ENCODE data around the gene ZNF189. TPM values are rescaled to one million over a fixed set of nuclear protein-coding genes. Genes with fewer than 3 reads are reported as not detected.
"Not testable (repeated sequence)": the region's sequence is repeated elsewhere in the genome, so short reads cannot be mapped to it uniquely, and the experiment has no call there.

Gene ZNF189
- total RNA-seq, 1 donor from 2014 or later: 11.7 TPM

GRCh38 chr9:101367323-101367722 lies 31.3 kb upstream of the ZNF189 start:
- Mint-ChIP-seq H3K9me3 (peaks cover 7% of the 10 kb centered on the region), H3K36me3 (ENCODE audit: low read depth) (no peaks in the 10 kb centered on the region), H3K27me3 (peaks cover 2% of the 10 kb centered on the region), H3K27ac (no peak overlapping the region), H3K4me3 (no peak overlapping the region), H3K4me1 (no peaks in the 10 kb centered on the region)
- intact Hi-C loops (cut with micrococcal nuclease): no loop called here
- DNase-seq: no peak

- peaks cover 4% of the 10 kb centered on the region for H3K27me3 Mint-ChIP-seq
- peaks cover 7% of the 10 kb centered on the region for H3K9me3 Mint-ChIP-seq
These were observed 29.4 kb upstream of the ZNF189 start for GRCh38 chr9:101369286-101369685.

DNA sequence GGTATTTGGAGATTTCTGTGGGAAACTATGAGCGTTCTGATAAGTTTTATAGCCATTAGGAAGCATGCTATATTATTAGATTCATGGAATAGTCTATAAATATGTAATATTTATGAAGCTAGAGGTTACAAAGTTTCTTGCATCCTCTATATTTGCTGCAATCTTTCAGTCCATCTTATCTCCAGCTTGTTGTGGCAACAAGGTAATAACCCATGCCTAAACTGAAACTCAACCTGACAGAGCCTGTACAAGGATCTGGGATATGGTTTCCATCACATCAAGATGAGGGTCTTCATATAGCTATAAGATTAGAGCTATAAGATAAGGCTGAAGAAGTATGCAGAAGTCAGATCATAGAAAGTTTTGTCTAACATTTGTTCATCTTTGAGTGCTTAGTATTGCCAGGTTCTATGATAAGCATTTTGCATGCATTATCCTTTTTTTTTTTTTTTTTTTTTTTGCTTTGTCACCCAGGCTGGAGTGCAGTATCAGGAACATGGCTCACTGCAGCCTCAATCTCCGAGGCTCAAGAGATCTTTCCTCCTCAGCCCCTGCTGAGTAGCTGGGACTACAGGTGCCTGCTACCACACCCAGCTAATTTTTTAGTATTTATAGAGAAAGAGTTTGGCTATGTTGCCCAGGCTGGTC lies 28.6 kb upstream of the ZNF189 start:
- peaks cover 7% of the 10 kb centered on the region for H3K9me3 Mint-ChIP-seq
- DNase-seq: no peak
- no peak overlapping the region for H3K4me3 Mint-ChIP-seq
- no peaks in the 10 kb centered on the region for H3K4me1 Mint-ChIP-seq
- H3K36me3 Mint-ChIP-seq (ENCODE audit: low read depth): no peaks in the 10 kb centered on the region
- H3K27me3 Mint-ChIP-seq: peaks cover 4% of the 10 kb centered on the region
- no peak overlapping the region for H3K27ac Mint-ChIP-seq
- intact Hi-C loops (cut with micrococcal nuclease): no loop called here

More at GRCh38 chr9:101369286-101369685, 29.4 kb upstream of the ZNF189 start:
- DNase-seq: no peak
- no peaks in the 10 kb centered on the region for H3K4me1 Mint-ChIP-seq
- no peak overlapping the region for H3K27ac Mint-ChIP-seq
- no peak overlapping the region for H3K4me3 Mint-ChIP-seq
- H3K36me3 Mint-ChIP-seq (ENCODE audit: low read depth): no peaks in the 10 kb centered on the region
- intact Hi-C loops (cut with micrococcal nuclease): no loop called here

GRCh38 chr9:101371813-101372212 lies 26.8 kb upstream of the ZNF189 start:
- no peaks in the 10 kb centered on the region for H3K36me3 Mint-ChIP-seq (ENCODE audit: low read depth)
- H3K4me1 Mint-ChIP-seq: no peaks in the 10 kb centered on the region
- H3K4me3 Mint-ChIP-seq: no peak overlapping the region
- no peak for DNase-seq
- H3K27me3 Mint-ChIP-seq: peaks cover 4% of the 10 kb centered on the region
- H3K9me3 Mint-ChIP-seq: peaks cover 14% of the 10 kb centered on the region
- H3K27ac Mint-ChIP-seq: no peak overlapping the region
- intact Hi-C loops (cut with micrococcal nuclease): no loop called here

- intact Hi-C loops (cut with micrococcal nuclease): no loop called here
These were observed 26.1 kb upstream of the ZNF189 start for GRCh38 chr9:101372327-101373118.

GRCh38 chr9:101375546-101375945 lies 23.1 kb upstream of the ZNF189 start:
- Mint-ChIP-seq H3K9me3 (peaks cover 18% of the 10 kb centered on the region), H3K27ac (no peak overlapping the region), H3K36me3 (ENCODE audit: low read depth) (no peaks in the 10 kb centered on the region), H3K27me3 (peaks cover 9% of the 10 kb centered on the region), H3K4me3 (no peak overlapping the region), H3K4me1 (no peaks in the 10 kb centered on the region)
- intact Hi-C loops (cut with micrococcal nuclease): no loop called here
- DNase-seq: no peak

More at GRCh38 chr9:101372327-101373118, 26.1 kb upstream of the ZNF189 start:
- no peak for DNase-seq
- H3K4me3 Mint-ChIP-seq: no peak overlapping the region
- H3K36me3 Mint-ChIP-seq (ENCODE audit: low read depth): no peaks in the 10 kb centered on the region
- no peak overlapping the region for H3K27ac Mint-ChIP-seq
- H3K27me3 Mint-ChIP-seq: peaks cover 4% of the 10 kb centered on the region
- H3K9me3 Mint-ChIP-seq: peaks cover 14% of the 10 kb centered on the region
- no peaks in the 10 kb centered on the region for H3K4me1 Mint-ChIP-seq

DNA sequence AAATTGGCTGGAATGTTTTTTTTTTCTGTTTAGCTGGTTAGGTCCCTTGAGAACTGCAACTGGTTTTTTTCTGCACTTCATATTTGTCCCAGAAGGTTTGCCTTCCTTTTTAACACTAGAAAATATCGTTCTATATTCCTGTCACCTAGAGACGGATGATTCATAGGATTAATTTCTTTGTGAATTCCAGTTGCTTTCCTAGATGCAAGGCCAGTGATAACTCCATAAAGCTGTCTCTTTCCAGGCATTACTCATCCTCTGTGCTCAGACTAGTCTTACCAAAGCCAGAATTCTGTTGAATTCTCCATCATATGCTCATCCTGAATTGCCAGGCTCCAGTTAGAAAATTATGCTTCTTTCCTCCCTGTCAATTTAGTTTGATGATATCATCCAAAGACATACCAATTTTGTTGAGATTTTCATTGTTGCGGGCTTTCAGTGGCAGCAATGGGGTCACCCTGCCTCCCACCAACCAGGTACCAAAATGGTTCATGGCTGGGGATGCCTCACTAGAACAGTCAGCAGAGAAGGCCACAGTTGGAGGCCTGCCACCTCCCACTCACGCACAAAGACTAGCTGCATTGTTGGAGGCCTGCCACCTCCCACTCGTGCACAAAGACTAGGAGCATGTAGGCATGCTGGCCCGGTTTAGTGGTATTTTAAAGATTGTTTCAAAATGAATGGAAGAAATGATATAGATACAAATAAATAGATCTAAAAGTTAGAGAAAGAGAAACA lies 22.4 kb upstream of the ZNF189 start:
- Mint-ChIP-seq H3K4me3 (no peak overlapping the region), H3K27ac (no peak overlapping the region), H3K27me3 (peaks cover 9% of the 10 kb centered on the region), H3K9me3 (peaks cover 17% of the 10 kb centered on the region), H3K36me3 (ENCODE audit: low read depth) (no peaks in the 10 kb centered on the region), H3K4me1 (no peaks in the 10 kb centered on the region)
- no peak for DNase-seq
- intact Hi-C loops (cut with micrococcal nuclease): no loop called here

DNA sequence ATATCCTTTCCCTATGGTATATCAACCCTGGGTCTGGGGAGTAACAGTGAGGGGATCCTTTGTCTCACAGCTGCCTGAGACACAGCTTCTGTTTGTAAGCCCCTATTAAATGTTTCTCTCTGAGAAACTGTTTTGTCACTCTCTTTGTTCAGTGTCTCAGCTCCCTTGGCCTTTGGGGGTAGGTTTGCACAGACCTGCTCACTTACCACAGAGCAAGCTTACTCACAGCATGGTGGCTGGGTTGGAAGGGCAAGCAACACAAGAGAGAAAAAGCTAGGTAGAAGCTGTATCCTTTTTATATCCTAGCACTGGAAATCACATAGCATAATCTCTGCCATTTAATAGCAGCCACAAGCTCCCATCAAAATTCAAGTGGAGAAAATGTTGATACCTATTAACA lies 18.4 kb upstream of the ZNF189 start:
- no peak overlapping the region for H3K27ac Mint-ChIP-seq
- DNase-seq: no peak
- no peaks in the 10 kb centered on the region for H3K4me1 Mint-ChIP-seq
- H3K4me3 Mint-ChIP-seq: no peak overlapping the region
- peaks cover 6% of the 10 kb centered on the region for H3K36me3 Mint-ChIP-seq (ENCODE audit: low read depth)
- peaks cover 7% of the 10 kb centered on the region for H3K27me3 Mint-ChIP-seq
- intact Hi-C loops (cut with micrococcal nuclease): no loop called here
- peaks cover 10% of the 10 kb centered on the region for H3K9me3 Mint-ChIP-seq

GRCh38 chr9:101381118-101381517 lies 17.5 kb upstream of the ZNF189 start:
- H3K9me3 Mint-ChIP-seq: peaks cover 9% of the 10 kb centered on the region

GRCh38 chr9:101381833-101382342 lies 16.8 kb upstream of the ZNF189 start:
- no peak overlapping the region for H3K4me3 Mint-ChIP-seq
- H3K27ac Mint-ChIP-seq: no peak overlapping the region
- H3K27me3 Mint-ChIP-seq: peaks cover 7% of the 10 kb centered on the region
- no peaks in the 10 kb centered on the region for H3K4me1 Mint-ChIP-seq
- peaks cover 14% of the 10 kb centered on the region for H3K36me3 Mint-ChIP-seq (ENCODE audit: low read depth)
- intact Hi-C loops (cut with micrococcal nuclease): no loop called here
- peaks cover 7% of the 10 kb centered on the region for H3K9me3 Mint-ChIP-seq
- DNase-seq: no peak

More at GRCh38 chr9:101381118-101381517, 17.5 kb upstream of the ZNF189 start:
- Mint-ChIP-seq H3K27ac (no peak overlapping the region), H3K36me3 (ENCODE audit: low read depth) (peaks cover 12% of the 10 kb centered on the region), H3K4me3 (no peak overlapping the region), H3K27me3 (peaks cover 7% of the 10 kb centered on the region), H3K4me1 (no peaks in the 10 kb centered on the region)
- intact Hi-C loops (cut with micrococcal nuclease): no loop called here
- DNase-seq: no peak

DNA sequence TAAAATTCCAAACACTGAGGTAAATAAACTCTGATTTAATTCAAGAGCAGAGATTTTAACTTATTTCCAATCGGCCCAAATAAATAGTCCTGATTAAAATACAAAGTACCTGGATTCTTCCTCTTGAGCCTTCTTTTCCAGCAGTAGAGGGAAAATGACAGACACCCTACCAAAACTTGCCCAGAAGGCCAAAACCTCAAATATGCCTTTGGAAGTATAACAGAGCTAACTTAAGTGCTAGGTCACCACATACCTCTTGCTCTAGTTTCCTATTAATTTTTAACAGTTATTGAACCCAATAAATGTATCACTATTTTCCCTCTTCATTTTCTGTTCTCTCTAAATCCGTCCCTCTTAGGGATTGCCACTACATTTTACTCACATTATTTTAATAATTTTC lies 15.3 kb upstream of the ZNF189 start:
- H3K27me3 Mint-ChIP-seq: peaks cover 3% of the 10 kb centered on the region
- H3K4me1 Mint-ChIP-seq: peaks cover 2% of the 10 kb centered on the region
- H3K27ac Mint-ChIP-seq: no peak overlapping the region
- H3K36me3 Mint-ChIP-seq (ENCODE audit: low read depth): peaks cover 21% of the 10 kb centered on the region
- intact Hi-C loops (cut with micrococcal nuclease): no loop called here
- H3K9me3 Mint-ChIP-seq: peaks cover 3% of the 10 kb centered on the region
- H3K4me3 Mint-ChIP-seq: no peak overlapping the region
- DNase-seq: no peak

GRCh38 chr9:101384873-101385536 lies 13.6 kb upstream of the ZNF189 start, which contains the start of gene BAAT:
Gene BAAT (minus strand): TSS chr9:101385006. CDS start chr9:101371404, 13,602 bp downstream.
- H3K4me3 Mint-ChIP-seq; H3K27ac Mint-ChIP-seq; DNase-seq; H3K9me3 Mint-ChIP-seq; intact Hi-C loops (cut with micrococcal nuclease); H3K27me3 Mint-ChIP-seq; H3K4me1 Mint-ChIP-seq: not testable (repeated sequence)
- H3K36me3 Mint-ChIP-seq (ENCODE audit: low read depth): peaks cover 30% of the 10 kb centered on the region

DNA sequence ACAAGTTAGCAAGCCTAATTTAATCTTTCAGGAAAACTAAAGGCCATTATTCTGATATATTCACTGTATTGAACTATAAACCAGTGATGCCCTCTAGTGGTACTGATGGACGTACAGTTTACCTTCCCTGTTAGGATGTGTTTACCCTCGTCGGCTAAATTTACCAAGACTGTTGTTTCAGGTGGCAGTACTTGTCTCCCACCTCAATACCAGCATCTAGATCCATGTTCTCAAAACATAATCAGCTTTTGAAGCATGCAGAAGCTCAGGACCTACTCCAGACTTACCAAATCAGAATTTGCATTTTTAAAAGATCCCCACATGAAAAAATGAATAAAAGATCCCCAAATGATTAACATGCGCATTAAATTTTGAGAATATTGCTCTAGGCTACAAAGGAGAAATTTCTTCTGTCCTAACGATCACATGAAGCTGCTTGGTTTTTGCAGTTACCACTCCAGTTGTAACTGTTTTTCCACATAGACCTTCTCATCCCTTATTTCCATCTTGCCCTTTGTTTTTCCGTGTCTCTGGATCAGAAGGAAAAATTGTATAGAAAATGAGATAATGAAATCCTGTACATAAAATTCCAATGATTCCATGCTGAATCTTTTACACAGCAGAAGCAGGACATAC lies 10.7 kb upstream of the ZNF189 start:
- H3K9me3 Mint-ChIP-seq: peaks cover 20% of the 10 kb centered on the region
- peaks cover 59% of the 10 kb centered on the region for H3K36me3 Mint-ChIP-seq (ENCODE audit: low read depth)
- H3K27ac Mint-ChIP-seq: no peak overlapping the region
- H3K4me3 Mint-ChIP-seq: no peak overlapping the region
- intact Hi-C loops (cut with micrococcal nuclease): no loop called here
- no peaks in the 10 kb centered on the region for H3K27me3 Mint-ChIP-seq
- H3K4me1 Mint-ChIP-seq: peaks cover 16% of the 10 kb centered on the region
- DNase-seq: no peak

Measured in activated CD4-positive, alpha-beta T cell treated with anti-CD3 and anti-CD28 coated beads, Interleukin-2, amount 10 ng/mL, durations not matched to agents 24 days and 14 days (primary cell).